Measurements from ENCODE around the gene MUC5B.
A peak's percentile ranks its signal among the peaks of the same experiment; 100 is the strongest.
"Not testable (repeated sequence)": the region's sequence is repeated elsewhere in the genome, so short reads cannot be mapped to it uniquely, and the experiment has no call there.

The MUC5B gene

GRCh38 chr11:1191786-1192470 lies 30.9 kb upstream of the MUC5B start:
- DNase-seq = not testable (repeated sequence)

DNA sequence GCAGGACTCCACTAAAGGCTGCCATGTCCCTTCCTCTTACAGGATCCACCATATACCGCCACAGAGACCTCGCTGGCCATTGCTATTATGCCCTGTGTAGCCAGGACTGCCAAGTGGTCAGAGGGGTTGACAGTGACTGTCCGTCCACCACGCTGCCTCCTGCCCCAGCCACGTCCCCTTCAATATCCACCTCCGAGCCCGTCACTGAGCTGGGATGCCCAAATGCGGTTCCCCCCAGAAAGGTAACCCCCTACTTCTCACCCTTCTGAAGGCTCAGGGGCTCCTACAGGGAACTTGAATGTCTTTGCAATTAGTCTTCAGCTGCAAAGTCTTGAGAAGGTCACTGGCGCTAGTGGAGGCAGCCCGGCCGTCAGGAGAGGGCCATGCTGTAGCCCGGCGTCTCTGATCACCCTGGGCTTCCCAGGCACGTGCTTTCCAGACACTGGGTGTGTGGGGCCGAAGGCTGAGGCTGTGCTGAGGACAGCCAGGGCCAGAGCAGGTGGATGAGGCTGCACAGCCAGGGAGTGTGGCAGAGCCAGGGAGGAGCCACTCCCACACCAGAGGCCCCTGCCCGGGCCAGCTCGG lies 30.0 kb upstream of the MUC5B start:
- DNase-seq = no peak

DNA sequence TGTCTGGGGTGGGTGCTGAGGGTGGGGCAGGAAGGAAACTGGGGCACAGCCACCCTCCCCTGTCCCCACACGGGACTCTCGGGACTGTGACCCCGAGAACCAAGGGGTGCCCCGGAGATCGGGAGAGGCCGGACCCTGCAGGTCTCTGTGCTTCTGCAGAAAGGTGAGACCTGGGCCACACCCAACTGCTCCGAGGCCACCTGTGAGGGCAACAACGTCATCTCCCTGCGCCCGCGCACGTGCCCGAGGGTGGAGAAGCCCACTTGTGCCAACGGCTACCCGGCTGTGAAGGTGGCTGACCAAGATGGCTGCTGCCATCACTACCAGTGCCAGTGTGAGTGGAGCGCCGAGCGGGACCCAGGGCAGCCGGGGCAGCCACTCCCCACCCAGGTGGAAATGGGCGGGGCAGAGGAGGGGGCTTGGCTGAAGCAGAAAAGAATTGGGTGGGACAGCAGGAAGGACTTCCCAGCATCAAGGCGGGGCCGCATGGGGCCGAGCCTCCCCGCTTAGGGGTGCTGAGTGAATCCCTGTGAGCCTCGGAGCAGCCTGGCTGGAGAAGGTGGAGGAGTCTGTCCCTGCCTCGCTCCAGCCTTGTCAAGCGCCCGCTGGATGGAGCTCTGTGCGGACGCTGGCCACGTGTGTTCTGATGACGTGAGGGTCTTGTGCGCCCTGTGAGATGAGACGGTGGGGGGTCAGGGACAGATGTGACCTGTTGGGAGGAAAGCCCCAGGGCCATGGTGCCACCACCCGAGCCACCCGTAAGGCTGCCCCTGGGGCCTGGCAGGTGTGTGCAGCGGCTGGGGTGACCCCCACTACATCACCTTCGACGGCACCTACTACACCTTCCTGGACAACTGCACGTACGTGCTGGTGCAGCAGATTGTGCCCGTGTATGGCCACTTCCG lies 29.3 kb upstream of the MUC5B start:
- DNase-seq = no peak

- DNase-seq = no peak
Measured at GRCh38 chr11:1194231-1194976, 28.5 kb upstream of the MUC5B start.

GRCh38 chr11:1194977-1195681 lies 27.7 kb upstream of the MUC5B start:
- DNase-seq = no peak

DNA sequence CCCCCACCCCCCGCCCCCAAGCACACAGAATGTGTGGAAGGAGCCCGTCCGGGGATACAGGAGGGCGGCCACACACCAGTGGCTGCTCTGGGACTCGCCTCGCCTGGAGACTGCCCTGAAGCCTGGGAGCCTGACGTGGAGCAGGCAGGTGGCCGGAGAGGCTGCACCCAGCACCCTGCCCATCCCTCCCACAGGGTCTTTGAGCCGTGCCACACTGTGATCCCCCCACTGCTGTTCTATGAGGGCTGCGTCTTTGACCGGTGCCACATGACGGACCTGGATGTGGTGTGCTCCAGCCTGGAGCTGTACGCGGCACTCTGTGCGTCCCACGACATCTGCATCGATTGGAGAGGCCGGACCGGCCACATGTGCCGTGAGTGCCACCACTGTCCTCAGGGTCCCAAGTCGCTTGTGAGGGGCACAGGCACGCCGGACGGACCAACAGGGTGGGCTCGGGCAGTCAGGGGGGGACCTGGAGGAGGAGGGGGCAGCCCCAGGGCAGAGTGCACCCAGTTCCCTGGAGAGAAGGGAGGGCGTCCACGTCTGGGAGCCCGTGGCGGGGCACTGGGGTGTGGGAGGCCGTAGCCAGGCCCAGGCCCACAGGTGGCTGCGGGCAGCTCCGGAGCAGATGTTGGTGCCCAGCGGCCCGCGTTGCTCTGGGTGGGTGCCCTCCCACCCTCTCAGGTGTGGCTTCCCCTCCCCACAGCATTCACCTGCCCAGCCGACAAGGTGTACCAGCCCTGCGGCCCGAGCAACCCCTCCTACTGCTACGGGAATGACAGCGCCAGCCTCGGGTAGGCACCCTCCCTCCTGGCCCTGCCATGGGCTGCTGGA lies 27.0 kb upstream of the MUC5B start:
- no peak for DNase-seq

DNA sequence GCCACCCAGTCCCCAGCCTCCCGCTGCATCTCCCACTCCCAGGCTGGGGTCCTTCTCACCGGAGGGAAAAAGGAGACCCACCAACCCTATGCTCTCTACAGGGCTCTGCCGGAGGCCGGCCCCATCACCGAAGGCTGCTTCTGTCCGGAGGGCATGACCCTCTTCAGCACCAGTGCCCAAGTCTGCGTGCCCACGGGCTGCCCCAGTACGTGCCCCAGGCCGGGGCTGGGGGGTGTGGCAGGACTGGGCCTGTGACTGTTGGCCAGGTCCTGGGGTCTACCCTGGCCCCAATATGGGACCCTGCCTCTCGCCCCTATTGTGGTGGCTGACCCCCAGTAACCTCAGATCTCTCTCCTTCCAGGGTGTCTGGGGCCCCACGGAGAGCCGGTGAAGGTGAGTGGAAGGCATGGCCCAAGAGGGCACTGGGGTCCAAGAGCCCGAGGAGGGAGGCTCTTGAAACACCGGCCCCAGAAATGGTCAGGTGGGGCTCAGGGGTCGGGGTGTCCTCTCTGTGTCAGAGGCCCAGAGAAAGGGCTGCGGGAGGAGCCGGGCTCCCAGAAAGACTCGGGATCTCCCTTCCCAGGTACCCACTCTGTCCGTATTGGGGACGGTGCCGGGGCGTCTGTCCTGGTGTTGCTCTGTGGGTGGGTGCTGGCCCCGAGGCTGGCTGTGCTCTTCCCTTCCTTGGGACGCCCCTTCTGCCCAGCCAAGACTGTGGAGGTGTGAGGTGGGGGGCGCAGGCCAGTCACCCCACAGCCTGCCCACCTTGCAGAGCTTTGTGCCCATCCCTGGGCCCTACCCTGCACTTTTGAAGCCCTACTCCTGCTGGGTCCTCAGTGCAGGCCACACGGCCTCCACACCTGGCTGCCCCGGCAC lies 26.1 kb upstream of the MUC5B start:
- DNase-seq = no peak

GRCh38 chr11:1197431-1197885 lies 25.4 kb upstream of the MUC5B start:
- no peak for DNase-seq

DNA sequence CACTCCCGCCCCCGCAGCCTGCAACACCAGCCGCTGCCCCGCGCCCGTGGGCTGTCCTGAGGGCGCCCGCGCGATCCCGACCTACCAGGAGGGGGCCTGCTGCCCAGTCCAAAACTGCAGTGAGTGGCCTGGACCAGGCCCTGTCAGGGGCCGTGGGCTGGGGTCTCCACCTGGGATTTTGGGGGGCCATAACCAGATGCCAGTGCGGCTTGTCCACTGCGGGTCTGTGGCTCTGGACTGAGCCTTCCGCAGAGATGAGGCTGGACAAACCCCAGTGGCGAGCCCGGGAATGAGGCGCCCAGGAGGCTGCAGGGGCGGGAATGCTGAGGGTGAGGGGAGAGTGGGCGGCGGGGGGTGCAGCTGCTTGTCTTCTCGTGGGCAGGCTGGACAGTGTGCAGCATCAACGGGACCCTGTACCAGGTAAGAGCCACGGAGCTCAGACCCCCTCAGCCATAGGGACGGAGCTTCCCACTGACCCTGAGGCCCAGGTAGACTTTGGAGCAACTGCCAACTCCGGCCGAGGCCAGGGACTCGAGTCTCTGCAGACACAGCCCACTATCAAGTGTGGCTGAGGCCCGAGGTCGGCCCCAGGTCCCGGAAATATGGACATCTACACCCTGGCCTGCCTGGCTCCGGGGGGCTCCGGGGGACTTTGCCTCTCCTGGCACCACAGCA lies 24.8 kb upstream of the MUC5B start:
- DNase-seq = no peak

DNA sequence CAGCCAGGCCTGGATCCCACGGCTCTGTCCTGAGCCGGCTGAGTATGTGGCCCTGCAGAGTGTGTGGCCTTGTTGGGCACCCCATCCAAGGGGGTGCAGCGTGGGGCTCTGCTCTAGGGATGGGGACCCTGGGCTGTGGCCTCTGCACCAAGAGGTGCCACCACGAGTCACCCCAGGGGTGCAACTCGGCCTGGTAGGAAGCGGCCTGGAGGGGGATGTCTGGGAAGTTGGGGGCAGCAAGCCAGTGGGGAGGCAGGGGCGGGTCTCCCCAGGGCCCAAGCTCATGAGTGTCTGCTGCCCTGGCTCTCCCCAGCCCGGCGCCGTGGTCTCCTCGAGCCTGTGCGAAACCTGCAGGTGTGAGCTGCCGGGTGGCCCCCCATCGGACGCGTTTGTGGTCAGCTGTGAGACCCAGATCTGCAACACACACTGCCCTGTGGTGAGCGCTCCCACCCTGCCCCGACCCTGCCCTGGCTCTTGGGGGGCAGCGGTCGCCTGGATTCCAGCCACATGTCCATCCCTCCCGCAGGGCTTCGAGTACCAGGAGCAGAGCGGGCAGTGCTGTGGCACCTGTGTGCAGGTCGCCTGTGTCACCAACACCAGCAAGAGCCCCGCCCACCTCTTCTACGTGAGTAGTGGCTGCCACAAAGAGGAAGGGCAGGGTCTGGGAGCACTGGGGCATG lies 24.2 kb upstream of the MUC5B start:
- no peak for DNase-seq

DNA sequence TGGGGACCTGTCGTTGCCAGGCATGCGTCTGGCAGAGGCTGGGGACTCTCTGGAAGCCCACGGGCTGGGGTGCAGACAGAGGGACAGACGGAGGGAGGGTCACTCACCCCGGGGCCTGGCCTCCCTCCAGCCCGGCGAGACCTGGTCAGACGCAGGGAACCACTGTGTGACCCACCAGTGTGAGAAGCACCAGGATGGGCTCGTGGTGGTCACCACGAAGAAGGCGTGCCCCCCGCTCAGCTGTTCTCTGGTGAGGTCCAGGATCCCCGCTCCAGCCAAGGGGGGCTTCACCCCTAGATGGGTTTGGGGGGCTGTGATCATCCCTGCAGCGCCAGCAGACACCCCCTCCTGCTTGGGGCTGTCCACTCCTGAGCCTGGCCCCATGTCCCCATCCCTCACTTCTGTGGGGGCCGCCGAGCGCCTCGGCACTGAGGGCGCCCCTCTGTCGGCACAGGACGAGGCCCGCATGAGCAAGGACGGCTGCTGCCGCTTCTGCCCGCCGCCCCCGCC lies 23.6 kb upstream of the MUC5B start:
- DNase-seq = no peak

- no peak for DNase-seq
Measured at GRCh38 chr11:1199751-1200610, 22.9 kb upstream of the MUC5B start.

- DNase-seq = no peak
Measured at GRCh38 chr11:1200611-1201191, 22.2 kb upstream of the MUC5B start.

- no peak for DNase-seq
Measured at GRCh38 chr11:1201395-1202153, 21.3 kb upstream of the MUC5B start.

- DNase-seq = peak in 1 of 3 donors; percentile 11
Measured at GRCh38 chr11:1202154-1202775, 20.6 kb upstream of the MUC5B start.

Data from suppressor macrophage treated with lipopolysaccharide for 1 hour (primary cell).